C4-2B (cell line): Measurements from ENCODE around the gene FGFRL1.

Source experiments
- H3K27ac ChIP-seq: fragments of 450-650 bp; 2 replicates; pipeline ENCODE4 v1.5.1; 2017
- CTCF ChIP-seq: fragments of 450-650 bp; conservative IDR thresholded peaks from 2 replicates; pipeline ENCODE4 v1.5.1; 2017; ENCODE audit warnings: mild to moderate bottlenecking
- ZFX ChIP-seq: fragments of 450-650 bp; IDR thresholded peaks from 2 replicates; pipeline ENCODE4 v1.6.1; 2017

The FGFRL1 gene

DNA sequence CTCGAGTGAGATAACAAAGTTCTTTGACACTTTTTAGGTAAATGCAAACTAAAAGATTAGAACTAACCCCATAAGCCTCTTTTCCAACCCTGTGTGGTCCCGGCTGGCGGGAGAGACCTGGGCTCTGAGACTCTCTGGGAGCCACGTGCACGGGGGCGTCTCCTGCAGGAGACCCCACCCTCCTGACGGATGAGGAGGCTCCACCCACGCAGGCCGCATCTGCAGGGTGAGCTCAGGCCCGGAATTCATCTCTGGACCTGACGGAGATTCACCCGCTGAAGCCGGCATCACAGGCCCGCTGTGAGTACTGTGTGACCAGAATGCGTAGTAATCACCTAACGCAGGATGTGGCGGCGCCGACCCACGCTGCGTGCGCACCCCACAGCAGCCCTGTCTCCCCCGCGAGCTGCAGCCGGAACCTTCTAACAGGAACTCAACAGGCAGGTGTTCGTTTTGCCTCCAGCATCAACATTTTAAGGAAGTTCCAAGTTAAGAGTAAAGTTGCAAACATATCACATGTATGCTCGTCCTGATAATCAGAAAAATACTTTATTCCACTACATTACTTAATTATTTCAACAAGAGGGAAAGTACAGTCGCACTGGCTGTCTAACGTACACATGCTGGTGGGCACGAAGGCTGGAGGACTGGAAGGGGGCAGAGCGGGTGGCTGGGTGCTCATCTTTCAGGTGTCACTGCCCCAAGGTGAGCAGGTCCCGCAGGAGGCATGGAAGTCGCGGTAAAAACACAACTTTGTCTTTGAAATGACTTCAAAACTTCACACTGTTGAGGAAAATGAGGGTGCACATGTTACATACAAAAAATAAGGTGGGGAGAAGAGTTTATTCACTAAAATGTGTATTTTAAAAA lies 44.5 kb downstream of the FGFRL1 start:
- TF ChIP-seq CTCF, result no peak
- no peak for TF ChIP-seq ZFX
- H3K27ac ChIP-seq, result no peak overlapping the region

GRCh38 chr4:1056671-1057402 lies 45.4 kb downstream of the FGFRL1 start:
- H3K27ac ChIP-seq, result no peak overlapping the region; the same call in 1 of the 2 replicates
- no peak for TF ChIP-seq CTCF
- no peak for TF ChIP-seq ZFX

- H3K27ac ChIP-seq, result no peak overlapping the region; the same call in 1 of the 2 replicates
- TF ChIP-seq ZFX (no peak), CTCF (no peak)
These were observed 45.9 kb downstream of the FGFRL1 start for GRCh38 chr4:1057403-1057745.

- H3K27ac ChIP-seq, result no peak overlapping the region
- TF ChIP-seq ZFX (no peak), CTCF (no peak)
These were observed 47.0 kb downstream of the FGFRL1 start for GRCh38 chr4:1058198-1058996.

GRCh38 chr4:1058997-1059665 lies 47.7 kb downstream of the FGFRL1 start:
- no peak overlapping the region for H3K27ac ChIP-seq

GRCh38 chr4:1060121-1060520 lies 48.7 kb downstream of the FGFRL1 start:
- TF ChIP-seq CTCF, result no peak
- no peak for TF ChIP-seq ZFX

More at GRCh38 chr4:1058997-1059665, 47.7 kb downstream of the FGFRL1 start:
- TF ChIP-seq ZFX (no peak), CTCF (no peak)

More at GRCh38 chr4:1060121-1060520, 48.7 kb downstream of the FGFRL1 start:
- H3K27ac ChIP-seq, result no peak overlapping the region
